B cell (primary cell): Measurements from ENCODE around the gene LAMA3. TPM values are rescaled to one million over a fixed set of nuclear protein-coding genes. Genes with fewer than 3 reads are reported as not detected.
A peak's percentile ranks its signal among the peaks of the same experiment; 100 is the strongest.

Experiments used
- ATAC-seq: fragments of 200-7000 bp; cut with Tn5 transposase; one replicate; pipeline ENCODE4 v1.10.0; 2021; ENCODE audit warnings: low read depth, mild to moderate bottlenecking, moderate number of reproducible peaks, moderate library complexity
- CTCF ChIA-PET: fragments of 350-600 bp; sonication (Branson Sonifier 250); formaldehyde crosslinking; loops from one replicate; lab custom pipeline; 2021; ENCODE audit warnings: antibody characterized with exemption, inconsistent platforms; lab: Charles Lee
- POLR2A ChIA-PET: fragments of 350-600 bp; sonication (Branson Sonifier 250); formaldehyde crosslinking; loops from one replicate; lab custom pipeline; 2021; ENCODE audit warnings: antibody characterized with exemption; lab: Charles Lee
- DNase-seq: peaks from one replicate; pipeline ENCODE4 v3.0.0; 2013
- H2AFZ ChIP-seq: 2 replicates; pipeline ENCODE4 v1.6.1; 2012; ENCODE audit warnings: mild to moderate bottlenecking, low read depth, low read length; ENCODE audit not compliant: insufficient read depth, poor library complexity, severe bottlenecking
- H3K27ac ChIP-seq, 2 donors: 1 replicate in 1 of 2; 2 replicates in 1 of 2; pipeline ENCODE4 v1.5.1; 2012 to 2013; ENCODE audit warnings: low read length in 2 of 2, mild to moderate bottlenecking in 2 of 2, moderate library complexity in 1 of 2
- H3K27me3 ChIP-seq, 4 experiments: fragments of 200-600 bp in 1 of 4; sonication (generic) in 1 of 4; replicated peaks in 1 of 4; 1 replicate in 2 of 4; 2 replicates in 2 of 4; pipeline versions ENCODE4 v1.6.1 to v1.7.0; 2013 to 2016; ENCODE audit warnings: low read length in 3 of 4, mild to moderate bottlenecking in 2 of 4, mixed read lengths in 1 of 4, moderate library complexity in 1 of 4; ENCODE audit not compliant: insufficient read depth in 4 of 4, control insufficient read depth in 3 of 4; ENCODE audit errors: control extremely low read depth in 1 of 4
- H3K36me3 ChIP-seq, 2 experiments: replicated peaks in 1 of 2; 1 replicate in 1 of 2; 2 replicates in 1 of 2; pipeline versions ENCODE4 v1.6.1 to v1.7.1; 2013; ENCODE audit warnings: low read length in 1 of 2; ENCODE audit not compliant: insufficient read depth in 2 of 2, control insufficient read depth in 1 of 2; ENCODE audit errors: control extremely low read depth in 1 of 2, extremely low read depth in 1 of 2
- H3K4me1 ChIP-seq, 2 donors: fragments of 200-600 bp in 1 of 2; sonication (generic) in 1 of 2; 1 replicate in 1 of 2; 2 replicates in 1 of 2; pipeline versions ENCODE4 v1.5.1 to v1.6.1; 2013 to 2017; ENCODE audit warnings: low read length in 2 of 2; ENCODE audit not compliant: control insufficient read depth in 2 of 2, insufficient read depth in 2 of 2
- H3K4me2 ChIP-seq: replicated peaks from 2 replicates; pipeline ENCODE3; 2012; ENCODE audit warnings: mild to moderate bottlenecking, low read depth, low read length; ENCODE audit not compliant: poor library complexity, severe bottlenecking
- H3K4me3 ChIP-seq, 5 experiments: fragments of 200-600 bp in 1 of 5; sonication (generic) in 1 of 5; 1 replicate in 3 of 5; 2 replicates in 2 of 5; pipeline versions ENCODE4 v1.5.1 to v1.7.0; 2011 to 2016; ENCODE audit warnings: low read length in 4 of 5, mild to moderate bottlenecking in 4 of 5, low read depth in 2 of 5, control low read depth in 1 of 5, moderate library complexity in 1 of 5; ENCODE audit not compliant: insufficient read depth in 1 of 5; ENCODE audit errors: control extremely low read depth in 1 of 5, extremely low read depth in 1 of 5
- H3K79me2 ChIP-seq: fragments of 200-600 bp; sonication (generic); one replicate; pipeline ENCODE4 v1.6.0; 2016; ENCODE audit warnings: low read length; ENCODE audit not compliant: control insufficient read depth, insufficient read depth
- H3K9ac ChIP-seq: fragments of 200-600 bp; sonication (generic); 2 replicates; pipeline ENCODE4 v1.6.1; 2017; ENCODE audit warnings: mild to moderate bottlenecking, low read length, moderate library complexity
- H3K9me3 ChIP-seq, 3 donors: one replicate each; pipeline versions ENCODE4 v1.6.1 to v1.7.1; 2013; ENCODE audit warnings: low read length in 2 of 3; ENCODE audit not compliant: control insufficient read depth in 2 of 3, insufficient read depth in 1 of 3; ENCODE audit errors: control extremely low read depth in 1 of 3
- H4K20me1 ChIP-seq: 2 replicates; pipeline ENCODE4 v1.6.0; 2012; ENCODE audit warnings: mild to moderate bottlenecking, low read length; ENCODE audit not compliant: insufficient read depth, control insufficient read depth, poor library complexity, severe bottlenecking
- H3K27ac Mint-ChIP-seq: one replicate; pipeline ENCODE4 v1.8.0; 2021; ENCODE audit warnings: mixed read lengths
- H3K27me3 Mint-ChIP-seq: one replicate; pipeline ENCODE4 v1.8.0; 2021; ENCODE audit warnings: mixed read lengths
- H3K4me1 Mint-ChIP-seq: one replicate; pipeline ENCODE4 v1.8.0; 2021; ENCODE audit warnings: mixed read lengths
- H3K4me3 Mint-ChIP-seq: one replicate; pipeline ENCODE4 v1.8.0; 2021; ENCODE audit warnings: mixed read lengths
- H3K9me3 Mint-ChIP-seq: one replicate; pipeline ENCODE4 v1.8.0; 2022; ENCODE audit warnings: mixed read lengths; ENCODE audit not compliant: insufficient read depth
- CTCF ChIP-seq: fragments of 200-600 bp; IDR thresholded peaks from one replicate; pipeline ENCODE4 v1.8.0; 2022; ENCODE audit warnings: antibody characterized with exemption, mild to moderate bottlenecking
- EZH2 ChIP-seq: IDR thresholded peaks from 2 replicates; pipeline ENCODE4 v1.6.1; 2012; ENCODE audit warnings: borderline replicate concordance, low read depth, mild to moderate bottlenecking, moderate library complexity, low read length; ENCODE audit not compliant: insufficient read depth, poor library complexity, severe bottlenecking
- WGBS: methylation state at CpG from one replicate; pipeline ENCODE4 v1.1.5; 2013; ENCODE audit warnings: missing lambda C conversion rate; ENCODE audit not compliant: insufficient coverage; 5-methylcytosine and 5-hydroxymethylcytosine counted together
- intact Hi-C: fragments of 100-400 bp; cut with micrococcal nuclease; formaldehyde crosslinking; loops from one replicate; pipeline ENCODE4 v1.10.0; 2022
- polyA plus RNA-seq: library from polyadenylated mRNA; depleted of rRNA; stranded (reverse); fragments of >200 nt; gene quantifications from 2 replicates; pipeline ENCODE4 v1.2.3, GENCODE V29; 2012
- total RNA-seq, 2 donors: library from RNA; stranded (reverse); fragments of 120-200 nt in 1 of 2; gene quantifications; 1 replicate in 1 of 2; 2 replicates in 1 of 2; pipeline versions ENCODE4 v1.2.3 to v1.2.4, GENCODE V29; 2013 to 2022

LAMA3 gene
- total and polyA plus RNA-seq, 2 donors (not counting 1 experiment from before 2014, with no cell fraction given) = 0.03 to 0.32 TPM

- Mint-ChIP-seq H3K4me3 (no peak overlapping the region), H3K9me3 (no peaks in the 10 kb centered on the region), H3K27ac (peak overlapping the region; percentile 1), H3K27me3 (no peaks in the 10 kb centered on the region), H3K4me1 (peaks cover 48% of the 10 kb centered on the region)
- H3K4me1 ChIP-seq = peaks cover 42 to 47% of the 10 kb centered on the region in 2 donors
- 55% methylated on average over 1 of the region's 3 CpGs for WGBS
- peaks cover 0 to 12% (median 0%) of the 10 kb centered on the region in 3 donors for H3K9me3 ChIP-seq
- ChIA-PET POLR2A (interaction anchor here (0.7 kb wide), 1 partner anchor 1036 kb away, joined by 5 read pairs; no protein-coding TSS in a partner anchor), CTCF (interaction anchor here (0.8 to 1.3 kb wide), 2 partner anchors 10 to 18 kb away, joined by 3 to 4 read pairs; no protein-coding TSS in a partner anchor)
- H3K27me3 ChIP-seq = no peaks in the 10 kb centered on the region
- H3K27ac ChIP-seq = peak overlapping the region; percentile 22 to 55
- H3K4me2 ChIP-seq = no peak overlapping the region
- H4K20me1 ChIP-seq = no peaks in the 10 kb centered on the region
- no peak for DNase-seq
- H3K4me3 ChIP-seq = no peak overlapping the region
- TF ChIP-seq EZH2 = no peak
- no peak for TF ChIP-seq CTCF
- no peaks in the 10 kb centered on the region for H3K79me2 ChIP-seq
- H2AFZ ChIP-seq = no peak overlapping the region
- intact Hi-C loops = loop anchor here (10.0 kb wide), 1 partner anchor 155 kb away; the partner anchor contains the start of gene TTC39C
- ATAC-seq = no peak
- H3K9ac ChIP-seq = no peak overlapping the region
- no peaks in the 10 kb centered on the region for H3K36me3 ChIP-seq
Observed at GRCh38 chr18:23859466-23860336, 170.4 kb downstream of the LAMA3 start.

GRCh38 chr18:23861326-23861725 lies 172.1 kb downstream of the LAMA3 start:
- H3K4me2 ChIP-seq = peak overlapping the region; percentile 20
- no peak for ATAC-seq
- peaks cover 58 to 63% of the 10 kb centered on the region in 2 donors for H3K4me1 ChIP-seq
- ChIA-PET CTCF (interaction anchor here (1.4 kb wide), 1 partner anchor 59 kb away, joined by 3 read pairs; no protein-coding TSS in a partner anchor), POLR2A (no interaction called here)
- Mint-ChIP-seq H3K27me3 (no peaks in the 10 kb centered on the region), H3K9me3 (no peaks in the 10 kb centered on the region), H3K4me1 (peaks cover 61% of the 10 kb centered on the region), H3K27ac (no peak overlapping the region), H3K4me3 (no peak overlapping the region)
- peaks cover 0 to 12% (median 0%) of the 10 kb centered on the region in 3 donors for H3K9me3 ChIP-seq
- H3K27me3 ChIP-seq = no peaks in the 10 kb centered on the region
- H3K27ac ChIP-seq = peak overlapping the region in 1 of 2 donors; percentile 67
- no peak overlapping the region for H3K4me3 ChIP-seq
- no peak for DNase-seq
- WGBS = 85% methylated on average over 6 of the region's 6 CpGs
- H3K9ac ChIP-seq = no peak overlapping the region
- no peaks in the 10 kb centered on the region for H3K79me2 ChIP-seq
- no peak for TF ChIP-seq CTCF
- TF ChIP-seq EZH2 = no peak
- intact Hi-C loops = loop anchor here (10.0 kb wide), 1 partner anchor 153 kb away; the partner anchor contains the start of gene TTC39C
- no peak overlapping the region for H2AFZ ChIP-seq
- no peaks in the 10 kb centered on the region for H3K36me3 ChIP-seq
- no peaks in the 10 kb centered on the region for H4K20me1 ChIP-seq
